K562 (cell line): ENCODE results near the gene MEA1. TPM values are rescaled to one million over a fixed set of nuclear protein-coding genes. Genes with fewer than 3 reads are reported as not detected.

Experiments used
- CHD1 ChIP-seq: fragments of 200-600 bp; sonication (generic); IDR thresholded peaks from one replicate; pipeline ENCODE4 v1.6.1; 2012; ENCODE audit warnings: mild to moderate bottlenecking, moderate library complexity, low read length, inconsistent platforms
- DPF2 ChIP-seq: fragments of 450-650 bp; IDR thresholded peaks from 2 replicates; pipeline ENCODE4 v1.6.1; 2016
- ETS2 ChIP-seq: IDR thresholded peaks from 2 replicates; pipeline ENCODE4 v1.6.1; 2016; ENCODE audit warnings: borderline replicate concordance, missing genetic modification characterization, mild to moderate bottlenecking, moderate library complexity, missing compliant biosample characterization; ENCODE audit not compliant: poor library complexity, severe bottlenecking
- ETV1 ChIP-seq: fragments of 450-650 bp; conservative IDR thresholded peaks from 2 replicates; pipeline ENCODE4 v1.6.1; 2016; ENCODE audit warnings: missing genetic modification characterization, control low read depth, low read depth, missing compliant biosample characterization
- ETV5 ChIP-seq: sonication (generic); formaldehyde crosslinking; IDR thresholded peaks from 2 replicates; pipeline ENCODE4 v1.4.0; 2020; ENCODE audit warnings: low read depth, mild to moderate bottlenecking, missing genetic modification reagents
- GABPB1 ChIP-seq: sonication (generic); formaldehyde crosslinking; IDR thresholded peaks from 2 replicates; pipeline ENCODE4 v1.8.0; 2022; ENCODE audit warnings: mild to moderate bottlenecking, missing genetic modification reagents
- MBD2 ChIP-seq: sonication (generic); IDR thresholded peaks from 2 replicates; pipeline ENCODE4 v1.6.1; 2016; ENCODE audit warnings: low read depth, borderline replicate concordance
- NR2C1 ChIP-seq, 2 experiments: fragments of 450-650 bp; IDR thresholded peaks; 2 replicates each; pipeline ENCODE4 v1.6.1; 2017; ENCODE audit warnings: mild to moderate bottlenecking in 2 of 2, antibody characterized with exemption in 1 of 2, inconsistent platforms in 1 of 2, missing compliant biosample characterization in 1 of 2, missing genetic modification characterization in 1 of 2
- PBX2 ChIP-seq, 2 experiments: IDR thresholded peaks in 1 of 2; conservative IDR thresholded peaks in 1 of 2; 2 replicates each; pipeline ENCODE4 v1.6.1; 2016; ENCODE audit warnings: low read depth in 2 of 2, mild to moderate bottlenecking in 1 of 2, missing compliant biosample characterization in 1 of 2, missing genetic modification characterization in 1 of 2, moderate library complexity in 1 of 2
- PTBP1 ChIP-seq: fragments of 200-400 bp; formaldehyde crosslinking; IDR thresholded peaks from 2 replicates; pipeline ENCODE4 v1.6.1; 2017; ENCODE audit warnings: low read depth, low read length
- SAP30 ChIP-seq: fragments of 200-600 bp; sonication (generic); IDR thresholded peaks from 2 replicates; pipeline ENCODE4 v1.6.1; 2012; ENCODE audit warnings: borderline replicate concordance, low read depth, mild to moderate bottlenecking, moderate library complexity, low read length, control low read depth, inconsistent platforms; ENCODE audit not compliant: insufficient read depth, poor library complexity, severe bottlenecking
- THAP7 ChIP-seq: fragments of 250-450 bp; sonication (Bioruptor Pico); IDR thresholded peaks from 2 replicates; pipeline ENCODE4 v1.5.0; 2021
- ZNF174 ChIP-seq: fragments of 250-450 bp; sonication (Bioruptor Pico); IDR thresholded peaks from 2 replicates; pipeline ENCODE4 v1.4.0; 2020; ENCODE audit warnings: mild to moderate bottlenecking
- ZNF23 ChIP-seq: fragments of 250-450 bp; sonication (Bioruptor Pico); IDR thresholded peaks from 2 replicates; pipeline ENCODE4 v1.4.0; 2020; ENCODE audit warnings: mild to moderate bottlenecking
- ZNF282 ChIP-seq: sonication (generic); formaldehyde crosslinking; IDR thresholded peaks from 2 replicates; pipeline ENCODE4 v1.8.1; 2023; ENCODE audit warnings: missing genetic modification reagents
- ZNF77 ChIP-seq: fragments of 250-450 bp; sonication (Bioruptor Pico); IDR thresholded peaks from 2 replicates; pipeline ENCODE4 v1.5.0; 2020
- polyA plus RNA-seq, 8 experiments: library from polyadenylated mRNA; depleted of rRNA in 4 of 8; stranded (reverse) in 5 of 8; unstranded in 3 of 8; fragments of >200 nt; fragmentation: Nextera tagmentation in 2 of 8; fragmentation: Illumina TruSeq in 1 of 8; extraction: Ambion mirVana in 2 of 8; extraction: Trizol in 1 of 8; gene quantifications; 2 replicates each; pipeline versions ENCODE4 v1.2.1 to v1.2.3, GENCODE V29; 2011 to 2014; ENCODE audit warnings: inconsistent platforms in 1 of 8, missing spikeins in 1 of 8
- total RNA-seq, 7 experiments: library from RNA; depleted of rRNA in 6 of 7; stranded (reverse); fragments of >200 nt in 6 of 7; fragmentation: Illumina TruSeq in 2 of 7; extraction: Trizol in 2 of 7; gene quantifications; 2 replicates each; pipeline versions ENCODE4 v1.2.1 to v1.2.3, GENCODE V29; 2011 to 2021; ENCODE audit warnings: low replicate concordance in 1 of 7
- TF ChIP-seq, protein P1 (sequence below): fragments of 450-650 bp; IDR thresholded peaks from 2 replicates; pipeline ENCODE4 v1.6.1; 2014; ENCODE audit warnings: low read depth, mild to moderate bottlenecking, moderate library complexity, borderline replicate concordance
- TF ChIP-seq, protein P2 (sequence below): fragments of 250-450 bp; sonication (Bioruptor Pico); IDR thresholded peaks from 2 replicates; pipeline ENCODE4 v1.5.0; 2021; ENCODE audit warnings: mild to moderate bottlenecking, moderate library complexity

Gene MEA1
- total and polyA plus RNA-seq, 9 of the 15 experiments (the other 6 are each of a cell fraction or from before 2014, with no cell fraction given), result 86.8 to 210 (median 152) TPM

DNA sequence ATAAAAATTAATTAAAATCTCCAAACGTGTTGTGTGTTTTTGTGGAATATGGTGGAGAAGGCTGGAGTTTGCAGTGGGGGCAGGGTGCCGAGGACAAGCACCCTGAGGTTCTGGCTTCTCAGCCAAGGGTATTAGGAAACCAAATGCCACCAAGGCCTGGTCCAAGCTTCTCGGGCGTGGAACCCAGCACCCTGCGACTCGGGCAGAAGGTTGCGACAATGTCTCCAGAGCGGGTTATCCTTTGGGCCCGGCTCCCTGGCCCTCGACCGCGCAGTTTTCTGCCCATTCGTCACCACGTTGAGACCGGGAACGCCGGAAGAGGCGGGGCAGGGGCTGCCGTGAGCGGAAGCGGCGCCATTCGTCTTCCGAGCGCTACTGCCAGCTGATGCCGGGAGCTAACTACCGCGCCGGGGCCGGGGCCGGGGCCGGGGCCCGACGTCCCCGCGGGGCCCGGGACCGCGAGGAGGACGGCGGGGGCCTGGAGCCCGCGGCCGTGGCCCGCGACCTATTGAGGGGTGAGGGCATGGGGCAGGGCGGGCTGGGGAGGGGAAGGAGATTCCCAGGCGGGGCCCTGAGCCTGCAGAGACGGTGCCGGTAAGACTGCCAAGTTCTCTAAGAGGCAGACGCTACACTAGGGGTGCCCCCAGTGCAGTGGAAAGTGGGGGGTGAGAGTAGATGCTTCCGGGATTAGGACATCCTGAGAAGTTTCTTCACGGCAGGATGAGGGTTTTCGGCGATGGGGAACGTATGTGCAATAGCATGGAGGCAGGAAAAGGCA lies 7.7 kb upstream of the MEA1 start, which contains the start of gene RRP36 (continued):
- TF ChIP-seq NR2C1 (IDR thresholded peaks at IDR 0.05), result no peak
- peak; percentile 5; the same call in 1 of the 2 replicates for TF ChIP-seq NR2C1 (tag; IDR thresholded peaks at IDR 0.05)
- peak; percentile 16; the same call in 1 of the 2 replicates for TF ChIP-seq DPF2
- TF ChIP-seq, protein P1, sequence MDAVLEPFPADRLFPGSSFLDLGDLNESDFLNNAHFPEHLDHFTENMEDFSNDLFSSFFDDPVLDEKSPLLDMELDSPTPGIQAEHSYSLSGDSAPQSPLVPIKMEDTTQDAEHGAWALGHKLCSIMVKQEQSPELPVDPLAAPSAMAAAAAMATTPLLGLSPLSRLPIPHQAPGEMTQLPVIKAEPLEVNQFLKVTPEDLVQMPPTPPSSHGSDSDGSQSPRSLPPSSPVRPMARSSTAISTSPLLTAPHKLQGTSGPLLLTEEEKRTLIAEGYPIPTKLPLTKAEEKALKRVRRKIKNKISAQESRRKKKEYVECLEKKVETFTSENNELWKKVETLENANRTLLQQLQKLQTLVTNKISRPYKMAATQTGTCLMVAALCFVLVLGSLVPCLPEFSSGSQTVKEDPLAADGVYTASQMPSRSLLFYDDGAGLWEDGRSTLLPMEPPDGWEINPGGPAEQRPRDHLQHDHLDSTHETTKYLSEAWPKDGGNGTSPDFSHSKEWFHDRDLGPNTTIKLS, result peak; percentile 86; the same call in 1 of the 2 replicates
- no peak for TF ChIP-seq ETS2 (tag)
- peak; percentile 61; the same call in 1 of the 2 replicates for TF ChIP-seq ETV5 (CRISPR knock-in tag)
- TF ChIP-seq ZNF77 (CRISPR knock-in tag), result no peak
- TF ChIP-seq, protein P2, sequence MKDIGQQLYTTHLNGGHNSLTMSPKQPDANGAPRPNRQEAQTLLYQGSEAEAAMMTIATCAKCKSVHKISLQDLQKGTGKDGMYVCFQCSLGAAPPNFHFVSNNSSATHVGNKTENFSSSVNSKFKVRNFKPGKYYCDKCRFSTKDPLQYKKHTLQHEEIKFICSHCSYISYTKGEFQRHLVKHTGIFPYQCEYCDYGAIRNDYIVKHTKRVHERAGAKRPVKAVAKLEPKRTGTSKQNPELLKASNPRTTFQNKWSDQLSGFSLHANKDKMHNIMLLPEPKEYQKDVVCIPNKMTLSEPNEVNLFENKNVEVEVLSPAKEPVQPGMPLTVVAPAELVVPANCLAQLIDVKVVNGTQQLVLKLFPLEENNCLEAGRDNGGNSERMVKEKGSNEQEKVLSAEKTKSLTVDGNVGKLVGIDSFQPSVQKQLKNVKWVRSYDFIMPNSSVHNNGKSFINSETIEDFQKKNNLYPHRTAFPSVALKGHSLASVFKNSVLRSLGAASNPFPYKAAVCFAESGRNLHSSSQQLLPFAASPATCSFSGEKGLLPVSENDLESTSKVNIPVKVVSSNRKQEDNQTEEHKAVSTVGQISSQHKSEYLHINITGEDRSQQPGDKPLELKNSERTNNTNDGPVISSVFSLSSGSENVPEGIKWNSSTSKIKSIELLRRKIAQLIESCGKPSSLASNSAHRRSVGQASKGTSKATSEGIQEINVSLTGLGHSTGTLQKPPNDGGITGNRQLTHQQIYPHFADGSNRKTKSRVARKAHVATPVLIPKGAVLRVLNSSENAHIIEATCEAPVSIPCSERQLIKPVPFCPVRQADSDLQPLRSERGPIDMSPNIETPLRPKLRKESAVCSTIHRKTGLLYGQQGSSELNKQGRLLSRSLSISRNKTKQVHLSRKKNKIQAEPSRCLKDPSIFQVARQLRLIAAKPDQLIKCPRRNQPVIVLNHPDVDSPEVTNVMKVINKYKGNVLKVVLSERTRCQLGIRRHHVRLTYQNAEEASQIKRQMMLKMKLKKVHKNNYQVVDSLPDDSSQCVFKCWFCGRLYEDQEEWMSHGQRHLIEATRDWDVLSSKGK (CRISPR knock-in tag), result no peak
- TF ChIP-seq CHD1, result peak; percentile 22
- TF ChIP-seq PTBP1, result no peak
- peak; percentile 61 for TF ChIP-seq MBD2
- TF ChIP-seq SAP30, result peak; percentile 82
- TF ChIP-seq PBX2 (CRISPR knock-in tag; IDR thresholded peaks at IDR 0.05; ENCODE audit: low read depth), result no peak
- TF ChIP-seq PBX2 (tag; conservative IDR thresholded peaks at IDR 0.05; ENCODE audit: low read depth), result 0 out of 2 replicates have a peak, but pooled peaks have one; percentile 7
- TF ChIP-seq GABPB1, result peak; percentile 81
- TF ChIP-seq ZNF174 (CRISPR knock-in tag), result no peak
- peak; percentile 84 for TF ChIP-seq THAP7 (CRISPR knock-in tag)
- TF ChIP-seq ZNF282, result no peak
- TF ChIP-seq ZNF23 (CRISPR knock-in tag), result no peak
- 0 out of 2 replicates have a peak, but pooled peaks have one; percentile 28 for TF ChIP-seq ETV1 (tag)
